Liver (tissue), 9 donors: ENCODE measurements around the gene HMG20A. TPM values are rescaled to one million over a fixed set of nuclear protein-coding genes. Genes with fewer than 3 reads are reported as not detected.

Experiments used
- DNase-seq: peaks from one replicate; pipeline ENCODE4 v3.0.0-alpha.2; 2017; ENCODE audit warnings: low spot score
- H3K27ac ChIP-seq, 2 donors: one replicate each; pipeline ENCODE4 v1.7.0; 2013; ENCODE audit warnings: inconsistent platforms in 2 of 2, low read length in 2 of 2, control low read depth in 1 of 2, low read depth in 1 of 2, mild to moderate bottlenecking in 1 of 2
- H3K27me3 ChIP-seq, 4 donors: one replicate each; pipeline versions ENCODE4 v1.6.1 to v1.7.0; 2013; ENCODE audit warnings: low read length in 3 of 4, inconsistent platforms in 1 of 4, mild to moderate bottlenecking in 1 of 4, moderate library complexity in 1 of 4; ENCODE audit not compliant: control insufficient read depth in 4 of 4, insufficient read depth in 4 of 4
- H3K36me3 ChIP-seq, 4 donors: one replicate each; pipeline versions ENCODE4 v1.6.1 to v1.7.0; 2013; ENCODE audit warnings: low read length in 3 of 4, mild to moderate bottlenecking in 3 of 4, low read depth in 1 of 4, moderate library complexity in 1 of 4; ENCODE audit not compliant: control insufficient read depth in 4 of 4, insufficient read depth in 3 of 4
- H3K4me1 ChIP-seq, 4 donors: one replicate each; pipeline versions ENCODE4 v1.6.1 to v1.7.0; 2013; ENCODE audit warnings: low read length in 3 of 4, mild to moderate bottlenecking in 3 of 4, moderate library complexity in 1 of 4; ENCODE audit not compliant: control insufficient read depth in 4 of 4, insufficient read depth in 4 of 4
- H3K4me3 ChIP-seq, 3 donors: one replicate each; pipeline versions ENCODE4 v1.6.1 to v1.7.0; 2013; ENCODE audit warnings: low read length in 3 of 3, control low read depth in 1 of 3, low read depth in 1 of 3, mild to moderate bottlenecking in 1 of 3
- H3K9ac ChIP-seq, 2 donors: one replicate each; pipeline ENCODE4 v1.7.0; 2013; ENCODE audit warnings: low read length in 2 of 2, mild to moderate bottlenecking in 2 of 2, moderate library complexity in 2 of 2, control low read depth in 1 of 2, low read depth in 1 of 2
- H3K9me3 ChIP-seq, 4 donors: one replicate each; pipeline versions ENCODE4 v1.6.1 to v1.7.0; 2013; ENCODE audit warnings: low read length in 3 of 4; ENCODE audit not compliant: control insufficient read depth in 4 of 4
- ATF3 ChIP-seq: IDR thresholded peaks from 2 replicates; pipeline ENCODE4 v1.6.1; 2016; ENCODE audit warnings: antibody characterized with exemption
- EGR1 ChIP-seq, 2 donors: IDR thresholded peaks; 2 replicates each; pipeline ENCODE4 v1.6.1; 2016 to 2018; ENCODE audit warnings: antibody characterized with exemption in 2 of 2, low read depth in 2 of 2
- FOXA1 ChIP-seq: IDR thresholded peaks from 2 replicates; pipeline ENCODE4 v1.6.1; 2016; ENCODE audit warnings: antibody characterized with exemption
- FOXA2 ChIP-seq: IDR thresholded peaks from 2 replicates; pipeline ENCODE4 v1.6.1; 2016; ENCODE audit warnings: antibody characterized with exemption
- GABPA ChIP-seq, 2 donors: IDR thresholded peaks in 1 of 2; conservative IDR thresholded peaks in 1 of 2; 2 replicates each; pipeline ENCODE4 v1.6.1; 2016; ENCODE audit warnings: antibody characterized with exemption in 2 of 2, mild to moderate bottlenecking in 1 of 2, moderate library complexity in 1 of 2
- HNF4A ChIP-seq, 2 donors: conservative IDR thresholded peaks; 2 replicates each; pipeline ENCODE4 v1.6.1; 2016; ENCODE audit warnings: antibody characterized with exemption in 2 of 2, mild to moderate bottlenecking in 2 of 2
- JUND ChIP-seq, 2 donors: IDR thresholded peaks; 2 replicates each; pipeline ENCODE4 v1.6.1; 2016; ENCODE audit warnings: antibody characterized with exemption in 2 of 2
- NR2F2 ChIP-seq: IDR thresholded peaks from 2 replicates; pipeline ENCODE4 v1.6.1; 2016; ENCODE audit warnings: antibody characterized with exemption
- RAD21 ChIP-seq, 2 donors: IDR thresholded peaks; 2 replicates each; pipeline ENCODE4 v1.6.1; 2016; ENCODE audit warnings: antibody characterized with exemption in 2 of 2, mild to moderate bottlenecking in 2 of 2
- RXRA ChIP-seq, 2 donors: IDR thresholded peaks; 2 replicates each; pipeline ENCODE4 v1.6.1; 2017 to 2018; ENCODE audit warnings: antibody characterized with exemption in 2 of 2, mild to moderate bottlenecking in 1 of 2
- TAF1 ChIP-seq: conservative IDR thresholded peaks from 2 replicates; pipeline ENCODE4 v1.6.1; 2016; ENCODE audit warnings: antibody characterized with exemption, mild to moderate bottlenecking
- YY1 ChIP-seq: IDR thresholded peaks from 2 replicates; pipeline ENCODE4 v1.6.1; 2016; ENCODE audit warnings: antibody characterized with exemption, mild to moderate bottlenecking
- ZBTB33 ChIP-seq: IDR thresholded peaks from 2 replicates; pipeline ENCODE4 v1.6.1; 2016; ENCODE audit warnings: antibody characterized with exemption
- WGBS: extraction: QIAGEN DNeasy Blood & Tissue Kit; methylation state at CpG from one replicate; pipeline ENCODE4 v1.1.7; 2013; 5-methylcytosine and 5-hydroxymethylcytosine counted together
- polyA plus RNA-seq, 2 donors: library from polyadenylated mRNA; stranded (reverse) in 1 of 2; unstranded in 1 of 2; fragments of 200-250 nt in 1 of 2; fragments of >200 nt in 1 of 2; fragmentation: Nextera tagmentation in 1 of 2; extraction: Ambion mirVana in 1 of 2; gene quantifications; one replicate each; pipeline versions ENCODE4 v1.2.1 to v1.2.3, GENCODE V29; 2013 to 2015
- total RNA-seq, 2 donors: library from RNA; depleted of rRNA; stranded (reverse); fragments of >200 nt; gene quantifications; one replicate each; pipeline ENCODE4 v1.2.3, GENCODE V29; 2014
- TF ChIP-seq, protein P1 (sequence below): IDR thresholded peaks from 2 replicates; pipeline ENCODE4 v1.6.1; 2016; ENCODE audit warnings: antibody characterized with exemption, mild to moderate bottlenecking
- TF ChIP-seq, protein P2 (sequence below): IDR thresholded peaks from 2 replicates; pipeline ENCODE4 v1.6.1; 2016; ENCODE audit warnings: antibody characterized with exemption
- TF ChIP-seq, protein P3 (sequence below): fragments of 150-350 bp; IDR thresholded peaks from 2 replicates; pipeline ENCODE4 v1.5.1; 2017; ENCODE audit warnings: improper control_type of control experiment, low read depth, low read length; ENCODE audit not compliant: missing input control
- donor health status: healthy.
- donor health status: healthy.
- donor health status: healthy.
- donor health status: healthy.
- donor health status: healthy.

The HMG20A gene
- total and polyA plus RNA-seq, 4 donors = 7.7 to 19.4 (median 13.3) TPM

DNA sequence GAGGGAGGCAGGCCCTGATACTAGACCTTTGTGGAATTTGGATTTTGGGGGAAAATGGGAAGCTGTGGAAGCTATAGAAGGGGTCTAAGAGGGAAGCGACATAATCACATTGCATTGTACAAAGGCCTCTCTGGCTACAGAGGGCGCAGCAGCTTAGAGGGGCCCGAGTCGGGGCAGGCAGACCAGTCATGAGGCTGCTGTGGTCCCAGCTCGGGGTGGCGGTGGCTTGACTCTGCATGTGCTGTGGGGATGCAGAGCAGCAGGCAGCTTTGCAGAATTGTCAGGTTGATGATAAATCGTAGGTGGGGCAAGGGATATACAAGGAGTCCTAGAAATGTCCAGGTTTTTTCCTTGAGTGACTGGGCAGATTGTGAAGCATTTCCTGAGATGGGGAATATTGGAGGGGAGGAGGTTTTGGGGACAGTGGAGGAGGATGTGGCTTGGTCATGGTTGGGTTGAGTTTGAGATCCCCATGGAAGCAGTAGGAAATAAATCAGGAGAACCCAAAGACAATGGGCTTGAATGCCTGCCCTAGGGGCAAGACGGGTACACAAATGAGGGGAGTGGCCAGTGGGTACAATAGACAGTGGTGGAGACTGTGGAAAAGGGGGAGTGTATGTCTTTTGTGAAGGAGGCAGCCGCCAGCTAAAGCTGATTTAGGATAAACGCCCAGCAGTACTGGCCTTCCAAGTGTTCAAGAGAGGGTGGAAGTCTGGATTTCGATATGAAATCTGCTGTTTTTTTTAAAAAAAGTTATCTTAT lies 94.1 kb downstream of the HMG20A start:
- no peak overlapping the region for H3K27ac ChIP-seq
- WGBS = 87% methylated on average over 11 of the region's 11 CpGs
- H3K4me1 ChIP-seq = no peaks in the 10 kb centered on the region
- peaks cover 0 to 2% (median 0%) of the 10 kb centered on the region in 4 donors for H3K9me3 ChIP-seq
- no peaks in the 10 kb centered on the region for H3K27me3 ChIP-seq
- no peak for DNase-seq
- H3K9ac ChIP-seq = no peak overlapping the region
- TF ChIP-seq ZBTB33 (no peak), RXRA (IDR thresholded peaks at IDR 0.05) (no peak), HNF4A (conservative IDR thresholded peaks at IDR 0.05) (no peak), JUND (IDR thresholded peaks at IDR 0.05) (no peak), FOXA2 (no peak), RAD21 (IDR thresholded peaks at IDR 0.05) (no peak), EGR1 (IDR thresholded peaks at IDR 0.05; ENCODE audit: low read depth in 2 of 2) (no peak), FOXA1 (no peak), GABPA (IDR thresholded peaks at IDR 0.05 in 1 of 2, conservative IDR thresholded peaks at IDR 0.05 in 1 of 2) (no peak), NR2F2 (no peak), YY1 (no peak), ATF3 (no peak), TAF1 (no peak)
- TF ChIP-seq, protein P1, sequence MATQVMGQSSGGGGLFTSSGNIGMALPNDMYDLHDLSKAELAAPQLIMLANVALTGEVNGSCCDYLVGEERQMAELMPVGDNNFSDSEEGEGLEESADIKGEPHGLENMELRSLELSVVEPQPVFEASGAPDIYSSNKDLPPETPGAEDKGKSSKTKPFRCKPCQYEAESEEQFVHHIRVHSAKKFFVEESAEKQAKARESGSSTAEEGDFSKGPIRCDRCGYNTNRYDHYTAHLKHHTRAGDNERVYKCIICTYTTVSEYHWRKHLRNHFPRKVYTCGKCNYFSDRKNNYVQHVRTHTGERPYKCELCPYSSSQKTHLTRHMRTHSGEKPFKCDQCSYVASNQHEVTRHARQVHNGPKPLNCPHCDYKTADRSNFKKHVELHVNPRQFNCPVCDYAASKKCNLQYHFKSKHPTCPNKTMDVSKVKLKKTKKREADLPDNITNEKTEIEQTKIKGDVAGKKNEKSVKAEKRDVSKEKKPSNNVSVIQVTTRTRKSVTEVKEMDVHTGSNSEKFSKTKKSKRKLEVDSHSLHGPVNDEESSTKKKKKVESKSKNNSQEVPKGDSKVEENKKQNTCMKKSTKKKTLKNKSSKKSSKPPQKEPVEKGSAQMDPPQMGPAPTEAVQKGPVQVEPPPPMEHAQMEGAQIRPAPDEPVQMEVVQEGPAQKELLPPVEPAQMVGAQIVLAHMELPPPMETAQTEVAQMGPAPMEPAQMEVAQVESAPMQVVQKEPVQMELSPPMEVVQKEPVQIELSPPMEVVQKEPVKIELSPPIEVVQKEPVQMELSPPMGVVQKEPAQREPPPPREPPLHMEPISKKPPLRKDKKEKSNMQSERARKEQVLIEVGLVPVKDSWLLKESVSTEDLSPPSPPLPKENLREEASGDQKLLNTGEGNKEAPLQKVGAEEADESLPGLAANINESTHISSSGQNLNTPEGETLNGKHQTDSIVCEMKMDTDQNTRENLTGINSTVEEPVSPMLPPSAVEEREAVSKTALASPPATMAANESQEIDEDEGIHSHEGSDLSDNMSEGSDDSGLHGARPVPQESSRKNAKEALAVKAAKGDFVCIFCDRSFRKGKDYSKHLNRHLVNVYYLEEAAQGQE = no peak
- no peaks in the 10 kb centered on the region for H3K36me3 ChIP-seq
- H3K4me3 ChIP-seq = no peak overlapping the region

DNA sequence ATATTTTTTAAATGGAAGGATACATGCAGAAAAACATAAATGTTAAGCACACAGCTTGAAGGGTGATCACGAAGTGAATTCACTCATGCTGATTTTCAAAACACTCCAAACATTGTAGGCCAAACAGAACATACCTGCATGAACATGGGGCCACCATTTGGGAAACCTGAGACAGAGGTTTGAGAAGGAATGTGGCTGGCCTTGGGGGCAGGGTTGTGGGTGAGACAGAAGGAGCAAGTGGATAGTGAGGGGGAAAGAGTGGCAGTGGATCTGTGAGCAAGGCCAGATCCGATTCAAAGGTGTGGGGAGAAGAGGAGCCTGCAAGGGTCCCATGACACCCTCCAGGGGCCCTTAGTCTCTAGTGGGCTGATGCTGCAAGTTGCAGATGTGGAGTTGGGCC lies 94.9 kb downstream of the HMG20A start:
- peaks cover 0 to 2% (median 0%) of the 10 kb centered on the region in 4 donors for H3K9me3 ChIP-seq
- no peak overlapping the region for H3K9ac ChIP-seq
- no peaks in the 10 kb centered on the region for H3K4me1 ChIP-seq
- H3K27ac ChIP-seq = no peak overlapping the region
- no peaks in the 10 kb centered on the region for H3K27me3 ChIP-seq
- H3K36me3 ChIP-seq = no peaks in the 10 kb centered on the region
- H3K4me3 ChIP-seq = no peak overlapping the region
- no peak for DNase-seq
- 93% methylated on average over 2 of the region's 2 CpGs for WGBS
- no peak for TF ChIP-seq FOXA2
- TF ChIP-seq FOXA1 = no peak
- TF ChIP-seq, protein P2, sequence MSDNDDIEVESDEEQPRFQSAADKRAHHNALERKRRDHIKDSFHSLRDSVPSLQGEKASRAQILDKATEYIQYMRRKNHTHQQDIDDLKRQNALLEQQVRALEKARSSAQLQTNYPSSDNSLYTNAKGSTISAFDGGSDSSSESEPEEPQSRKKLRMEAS = no peak
- TF ChIP-seq JUND (IDR thresholded peaks at IDR 0.05) = no peak
- no peak for TF ChIP-seq HNF4A (conservative IDR thresholded peaks at IDR 0.05)
- TF ChIP-seq EGR1 (IDR thresholded peaks at IDR 0.05; ENCODE audit: low read depth in 2 of 2) = no peak
- no peak for TF ChIP-seq GABPA (IDR thresholded peaks at IDR 0.05 in 1 of 2, conservative IDR thresholded peaks at IDR 0.05 in 1 of 2)
- no peak for TF ChIP-seq ZBTB33
- TF ChIP-seq, protein P1 = no peak
- TF ChIP-seq NR2F2 = no peak
- TF ChIP-seq, protein P3, sequence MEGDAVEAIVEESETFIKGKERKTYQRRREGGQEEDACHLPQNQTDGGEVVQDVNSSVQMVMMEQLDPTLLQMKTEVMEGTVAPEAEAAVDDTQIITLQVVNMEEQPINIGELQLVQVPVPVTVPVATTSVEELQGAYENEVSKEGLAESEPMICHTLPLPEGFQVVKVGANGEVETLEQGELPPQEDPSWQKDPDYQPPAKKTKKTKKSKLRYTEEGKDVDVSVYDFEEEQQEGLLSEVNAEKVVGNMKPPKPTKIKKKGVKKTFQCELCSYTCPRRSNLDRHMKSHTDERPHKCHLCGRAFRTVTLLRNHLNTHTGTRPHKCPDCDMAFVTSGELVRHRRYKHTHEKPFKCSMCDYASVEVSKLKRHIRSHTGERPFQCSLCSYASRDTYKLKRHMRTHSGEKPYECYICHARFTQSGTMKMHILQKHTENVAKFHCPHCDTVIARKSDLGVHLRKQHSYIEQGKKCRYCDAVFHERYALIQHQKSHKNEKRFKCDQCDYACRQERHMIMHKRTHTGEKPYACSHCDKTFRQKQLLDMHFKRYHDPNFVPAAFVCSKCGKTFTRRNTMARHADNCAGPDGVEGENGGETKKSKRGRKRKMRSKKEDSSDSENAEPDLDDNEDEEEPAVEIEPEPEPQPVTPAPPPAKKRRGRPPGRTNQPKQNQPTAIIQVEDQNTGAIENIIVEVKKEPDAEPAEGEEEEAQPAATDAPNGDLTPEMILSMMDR = no peak
- TF ChIP-seq RAD21 (IDR thresholded peaks at IDR 0.05) = no peak
